Metanephros (tissue), 2 donors: Measurements from ENCODE around the gene DOCK11. TPM values are rescaled to one million over a fixed set of nuclear protein-coding genes. Genes with fewer than 3 reads are reported as not detected.

ENCODE experiments used
- small RNA-seq: library from RNA; depleted of rRNA; stranded (forward); fragments of <200 nt; gene quantifications from one replicate; pipeline ENCODE3, GENCODE V24; 2014; ENCODE audit warnings: low replicate concordance
- total RNA-seq: library from RNA; depleted of rRNA; stranded (reverse); fragments of >200 nt; gene quantifications from one replicate; pipeline ENCODE4 v1.2.3, GENCODE V29; 2014

The DOCK11 gene
- 22.5 TPM for total RNA-seq

DNA sequence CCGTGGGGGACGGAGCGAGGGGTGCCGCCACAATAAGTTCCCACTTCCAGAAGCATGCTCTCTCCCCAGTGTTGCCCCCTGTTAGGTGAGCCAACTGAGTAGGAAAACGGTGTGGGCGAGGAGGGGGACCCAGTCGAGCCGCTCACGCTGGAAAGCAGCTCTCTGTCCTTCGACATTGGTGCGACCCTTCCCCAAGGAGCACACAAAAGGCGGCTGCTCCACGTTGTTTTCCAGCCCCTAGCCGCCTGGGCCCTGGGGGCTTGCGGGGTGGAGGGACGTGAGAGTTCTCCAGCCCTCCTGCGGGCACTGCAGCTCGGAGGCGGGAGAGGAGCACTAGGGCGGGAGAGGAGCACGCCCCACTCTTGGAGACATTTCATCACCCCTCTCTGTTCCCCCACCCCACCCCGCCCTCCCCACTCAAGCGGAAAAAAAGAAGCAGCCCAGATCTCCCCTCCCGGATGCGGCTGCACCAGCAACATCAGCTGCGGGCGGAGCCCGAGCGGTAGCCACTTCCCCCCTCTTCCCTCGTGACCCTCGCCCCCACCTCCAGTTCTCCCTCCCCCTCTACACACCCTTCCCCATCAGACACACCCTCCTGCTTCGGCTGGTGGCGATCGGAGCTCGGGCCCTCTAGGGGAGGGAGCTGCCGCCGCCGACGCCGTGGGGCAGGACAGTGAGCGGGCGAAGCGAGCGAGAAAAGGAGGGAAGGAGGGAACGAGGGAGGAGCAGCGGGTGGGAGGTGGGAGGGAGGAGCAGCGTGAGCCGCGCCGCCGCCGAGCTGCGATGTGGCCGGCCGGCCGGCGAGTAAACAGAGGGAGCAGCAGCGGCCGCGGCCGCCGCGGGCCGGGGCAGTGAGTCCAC, at the start of gene DOCK11:
TSS of gene DOCK11 (plus strand) at position 755 of the 861 bp plus-strand sequence. CDS start 157 bp downstream, outside the sequence.

DNA sequence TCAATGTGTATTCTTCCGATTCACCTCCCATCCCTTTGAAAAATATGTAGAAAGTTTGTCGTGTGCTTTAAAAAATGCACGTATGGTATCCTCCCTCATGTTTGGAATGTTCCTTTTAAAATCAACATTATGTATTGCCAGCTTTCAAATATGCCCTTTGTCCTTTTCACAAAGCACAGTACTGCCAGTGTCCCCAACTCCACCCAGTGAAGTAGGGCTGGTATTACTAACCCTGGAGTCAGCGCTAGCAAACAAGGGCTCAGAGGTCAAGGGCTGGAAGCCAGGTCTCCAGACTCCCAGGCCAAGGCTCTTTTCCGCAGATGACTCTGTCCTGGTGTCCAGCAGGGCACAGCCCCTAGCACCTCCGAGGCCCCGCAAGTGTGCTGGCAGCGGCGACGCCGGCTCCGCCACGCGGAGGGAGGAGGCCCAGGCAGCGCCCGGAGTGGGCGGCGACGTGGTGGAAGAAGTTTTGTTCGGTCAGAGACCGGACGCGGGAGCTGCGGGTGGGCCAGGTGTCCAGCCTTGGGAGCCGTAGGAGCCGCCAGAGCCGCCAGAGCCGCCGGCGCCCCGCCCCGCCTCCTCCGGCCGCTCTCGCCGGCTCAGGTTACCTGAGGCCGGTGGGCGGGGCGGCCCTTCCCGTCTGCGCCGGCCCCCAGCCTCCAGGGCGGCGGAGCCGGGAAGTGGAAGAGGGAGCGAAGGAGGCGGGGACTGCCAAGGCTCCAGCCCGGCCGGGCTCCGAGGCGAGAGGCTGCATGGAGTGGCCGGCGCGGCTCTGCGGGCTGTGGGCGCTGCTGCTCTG, 231.5 kb downstream of the DOCK11 start, which contains the start of gene IL13RA1:
TSS of gene IL13RA1 (plus strand) at position 720 of the 799 bp plus-strand sequence. CDS start at position 753, 33 bp downstream.

Small RNA genes within 50 kb of the gene (small RNA-seq; reads per million reads assigned to genes)
- not detected for gene RF00019

Other genes starting within 250 kb of the DOCK11 start
- gene WDR44, start 149.7 kb upstream of the DOCK11 start, total RNA-seq, result 12.3 TPM
- 35.6 TPM for gene IL13RA1, start 231.8 kb downstream of the DOCK11 start, total RNA-seq